Measurements from ENCODE around the gene RBFOX1. TPM values are rescaled to one million over a fixed set of nuclear protein-coding genes. Genes with fewer than 3 reads are reported as not detected.

RBFOX1 gene
- not detected in 2 replicates for total RNA-seq

DNA sequence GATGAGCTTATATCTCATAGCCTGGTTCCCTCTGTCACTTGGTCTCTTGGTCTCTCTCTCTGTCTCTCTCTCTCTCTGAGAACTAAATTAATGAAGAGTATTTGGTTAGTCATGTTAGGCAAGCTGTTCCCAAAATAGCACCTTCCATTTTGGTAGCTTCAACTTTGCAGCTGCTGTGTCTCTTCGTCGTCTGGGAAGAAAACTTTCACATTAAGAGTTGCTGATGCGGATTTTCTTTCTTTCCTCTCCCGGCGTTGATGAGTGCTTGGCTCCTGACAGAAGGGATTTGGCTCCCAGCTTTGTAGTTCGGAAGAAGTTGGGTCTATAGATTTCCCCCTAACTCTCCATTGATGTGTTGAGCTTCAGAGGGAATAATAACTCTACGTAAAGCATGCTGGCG, at the start of gene RBFOX1:
Gene RBFOX1 (plus strand): TSS at position 235 of the 400 bp plus-strand sequence.

All from cardiac ventricle fibroblast (primary cell).